ENCODE results near the gene ZNF543.

Gene ZNF543

GRCh38 chr19:57280165-57280961 is 39.9 kb upstream of the ZNF543 start, which contains the start of gene ZNF460:
TSS of gene ZNF460 (plus strand) at chr19:57280485. CDS start at chr19:57280807, 322 bp downstream.
- no peak for TF ChIP-seq EZH2 (IDR thresholded peaks at IDR 0.05; ENCODE audit: borderline replicate concordance, low read length)
- no peak for TF ChIP-seq CTCF (IDR thresholded peaks at IDR 0.05; ENCODE audit: low read length)
- peaks cover 32% of the 10 kb centered on the region for H3K79me2 ChIP-seq (ENCODE audit: insufficient read depth, low read length)

GRCh38 chr19:57280962-57281400 is 39.3 kb upstream of the ZNF543 start:
- H3K27ac ChIP-seq (ENCODE audit: low read depth, low read length, poor library complexity, severe bottlenecking) = peak overlapping the region; percentile 92
- no peaks in the 10 kb centered on the region for H4K20me1 ChIP-seq (ENCODE audit: insufficient read depth, low read length)
- peaks cover 32% of the 10 kb centered on the region for H3K79me2 ChIP-seq (ENCODE audit: insufficient read depth, low read length)
- no peaks in the 10 kb centered on the region for H3K9me2 ChIP-seq (ENCODE audit: low read depth, low read length)
- TF ChIP-seq EZH2 (IDR thresholded peaks at IDR 0.05; ENCODE audit: borderline replicate concordance, low read length) = no peak
- no peak for TF ChIP-seq CTCF (IDR thresholded peaks at IDR 0.05; ENCODE audit: low read length)
- peak overlapping the region; percentile 95 for H3K4me2 ChIP-seq (ENCODE audit: low read length)
- H2AFZ ChIP-seq (ENCODE audit: low read length) = no peak overlapping the region
- peaks cover 25% of the 10 kb centered on the region for H3K4me1 ChIP-seq (ENCODE audit: insufficient read depth, low read length, severe bottlenecking)
- no peaks in the 10 kb centered on the region for H3K27me3 ChIP-seq (ENCODE audit: insufficient read depth, low read length)
- H3K36me3 ChIP-seq (ENCODE audit: insufficient read depth, low read length) = peaks cover 31% of the 10 kb centered on the region
- H3F3A ChIP-seq (ENCODE audit: insufficient read depth, low read length) = no peaks in the 10 kb centered on the region
- no peaks in the 10 kb centered on the region for H3K9me3 ChIP-seq (ENCODE audit: low read length)
- H3K9ac ChIP-seq (ENCODE audit: low read length) = peak overlapping the region; percentile 96
- peak overlapping the region; percentile 86 for H3K4me3 ChIP-seq (ENCODE audit: low read depth, low read length, poor library complexity, severe bottlenecking)

More at GRCh38 chr19:57280165-57280961, 39.9 kb upstream of the ZNF543 start, which contains the start of gene ZNF460:
- peak within 1 kb of the TSS; percentile 96 for H3K9ac ChIP-seq (ENCODE audit: low read length)
- no peaks in the 10 kb centered on the region for H3K9me3 ChIP-seq (ENCODE audit: low read length)
- H3K27me3 ChIP-seq (ENCODE audit: insufficient read depth, low read length) = no peaks in the 10 kb centered on the region
- no peaks in the 10 kb centered on the region for H3K9me2 ChIP-seq (ENCODE audit: low read depth, low read length)
- H3K4me3 ChIP-seq (ENCODE audit: low read depth, low read length, poor library complexity, severe bottlenecking) = peak within 1 kb of the TSS; percentile 86
- H4K20me1 ChIP-seq (ENCODE audit: insufficient read depth, low read length) = no peaks in the 10 kb centered on the region
- H3K27ac ChIP-seq (ENCODE audit: low read depth, low read length, poor library complexity, severe bottlenecking) = peak within 1 kb of the TSS; percentile 92
- peaks cover 25% of the 10 kb centered on the region for H3K36me3 ChIP-seq (ENCODE audit: insufficient read depth, low read length)
- H3K4me1 ChIP-seq (ENCODE audit: insufficient read depth, low read length, severe bottlenecking) = peaks cover 25% of the 10 kb centered on the region
- no peaks in the 10 kb centered on the region for H3F3A ChIP-seq (ENCODE audit: insufficient read depth, low read length)
- H2AFZ ChIP-seq (ENCODE audit: low read length) = peak within 1 kb of the TSS; percentile 47
- H3K4me2 ChIP-seq (ENCODE audit: low read length) = peak within 1 kb of the TSS; percentile 99

- Histone ChIP-seq H4K20me1 (ENCODE audit: insufficient read depth, low read length) (no peaks in the 10 kb centered on the region), H3K4me3 (ENCODE audit: low read depth, low read length, poor library complexity, severe bottlenecking) (peak overlapping the region; percentile 86), H3K27ac (ENCODE audit: low read depth, low read length, poor library complexity, severe bottlenecking) (no peak overlapping the region), H2AFZ (ENCODE audit: low read length) (no peak overlapping the region), H3K79me2 (ENCODE audit: insufficient read depth, low read length) (peaks cover 39% of the 10 kb centered on the region), H3K9me2 (ENCODE audit: low read depth, low read length) (no peaks in the 10 kb centered on the region), H3K36me3 (ENCODE audit: insufficient read depth, low read length) (peaks cover 42% of the 10 kb centered on the region), H3K4me2 (ENCODE audit: low read length) (peak overlapping the region; percentile 95), H3K27me3 (ENCODE audit: insufficient read depth, low read length) (no peaks in the 10 kb centered on the region), H3F3A (ENCODE audit: insufficient read depth, low read length) (no peaks in the 10 kb centered on the region), H3K9me3 (ENCODE audit: low read length) (no peaks in the 10 kb centered on the region), H3K4me1 (ENCODE audit: insufficient read depth, low read length, severe bottlenecking) (peaks cover 25% of the 10 kb centered on the region), H3K9ac (ENCODE audit: low read length) (peak overlapping the region; percentile 39; the same call in 1 of the 2 replicates)
- TF ChIP-seq CTCF (IDR thresholded peaks at IDR 0.05; ENCODE audit: low read length) (no peak), EZH2 (IDR thresholded peaks at IDR 0.05; ENCODE audit: borderline replicate concordance, low read length) (no peak)
Observed at GRCh38 chr19:57282011-57282643, 38.1 kb upstream of the ZNF543 start.

Data from OCI-LY1 (cell line).